OCI-LY1 (cell line): ENCODE data around the gene DUSP14.

Experiments
- H2AFZ ChIP-seq: fragments of 200-600 bp; sonication (generic), shearing (Covaris generic); 2 replicates; pipeline ENCODE4 v1.6.0; 2014; ENCODE audit warnings: antibody characterized with exemption, mild to moderate bottlenecking, low read length
- H3F3A ChIP-seq: fragments of 200-600 bp; sonication (generic), shearing (Covaris generic); 2 replicates; pipeline ENCODE4 v1.6.0; 2014; ENCODE audit warnings: mild to moderate bottlenecking, antibody characterized with exemption, low read length, moderate library complexity; ENCODE audit not compliant: insufficient read depth
- H3K27ac ChIP-seq: fragments of 200-600 bp; sonication (generic); 2 replicates; pipeline ENCODE4 v1.5.1; 2014; ENCODE audit warnings: low read length, mixed run types, mild to moderate bottlenecking, low read depth; ENCODE audit not compliant: poor library complexity, severe bottlenecking
- H3K27me3 ChIP-seq: fragments of 200-600 bp; sonication (generic); 2 replicates; pipeline ENCODE4 v1.6.0; 2014; ENCODE audit warnings: antibody characterized with exemption, mild to moderate bottlenecking, low read length, moderate library complexity; ENCODE audit not compliant: insufficient read depth
- H3K36me3 ChIP-seq: fragments of 200-600 bp; sonication (generic); 2 replicates; pipeline ENCODE4 v1.6.1; 2014; ENCODE audit warnings: mild to moderate bottlenecking, antibody characterized with exemption, low read length, moderate library complexity, mixed read lengths; ENCODE audit not compliant: insufficient read depth
- H3K4me1 ChIP-seq: fragments of 200-600 bp; sonication (generic); 2 replicates; pipeline ENCODE4 v1.5.1; 2014; ENCODE audit warnings: mild to moderate bottlenecking, low read length, moderate library complexity; ENCODE audit not compliant: insufficient read depth, severe bottlenecking
- H3K4me2 ChIP-seq: fragments of 200-600 bp; sonication (generic), shearing (Covaris generic); 2 replicates; pipeline ENCODE4 v1.6.1; 2014; ENCODE audit warnings: low read length
- H3K4me3 ChIP-seq: fragments of 200-600 bp; sonication (generic); 2 replicates; pipeline ENCODE4 v1.5.1; 2014; ENCODE audit warnings: low read length, low read depth, mild to moderate bottlenecking, mixed read lengths; ENCODE audit not compliant: poor library complexity, severe bottlenecking
- H3K79me2 ChIP-seq: fragments of 200-600 bp; shearing (Covaris generic); 2 replicates; pipeline ENCODE4 v1.6.1; 2016; ENCODE audit warnings: mixed run types, low read length, mixed read lengths; ENCODE audit not compliant: insufficient read depth
- H3K9ac ChIP-seq: fragments of 200-600 bp; sonication (generic), shearing (Covaris generic); 2 replicates; pipeline ENCODE4 v1.6.1; 2014; ENCODE audit warnings: mild to moderate bottlenecking, low read length, mixed read lengths
- H3K9me2 ChIP-seq: fragments of 200-600 bp; sonication (generic), shearing (Covaris generic); 2 replicates; pipeline ENCODE4 v1.6.1; 2014; ENCODE audit warnings: low read depth, mild to moderate bottlenecking, low read length, mixed read lengths
- H3K9me3 ChIP-seq: fragments of 200-600 bp; shearing (Covaris generic); 2 replicates; pipeline ENCODE4 v1.6.1; 2014; ENCODE audit warnings: low read length, mixed read lengths
- H4K20me1 ChIP-seq: fragments of 200-600 bp; sonication (generic), shearing (Covaris generic); 2 replicates; pipeline ENCODE4 v1.6.0; 2016; ENCODE audit warnings: mild to moderate bottlenecking, low read length; ENCODE audit not compliant: insufficient read depth
- CTCF ChIP-seq: fragments of 200-600 bp; sonication (generic), shearing (Covaris generic); IDR thresholded peaks from 2 replicates; pipeline ENCODE4 v1.5.1; 2017; ENCODE audit warnings: mild to moderate bottlenecking, antibody characterized with exemption, low read length, moderate library complexity, mixed read lengths
- EZH2 ChIP-seq: fragments of 200-600 bp; sonication (generic), shearing (Covaris generic); IDR thresholded peaks from 2 replicates; pipeline ENCODE4 v1.8.0; 2017; ENCODE audit warnings: borderline replicate concordance, mixed run types, mild to moderate bottlenecking, antibody characterized with exemption, low read length, moderate library complexity, mixed read lengths

DUSP14 gene

DNA sequence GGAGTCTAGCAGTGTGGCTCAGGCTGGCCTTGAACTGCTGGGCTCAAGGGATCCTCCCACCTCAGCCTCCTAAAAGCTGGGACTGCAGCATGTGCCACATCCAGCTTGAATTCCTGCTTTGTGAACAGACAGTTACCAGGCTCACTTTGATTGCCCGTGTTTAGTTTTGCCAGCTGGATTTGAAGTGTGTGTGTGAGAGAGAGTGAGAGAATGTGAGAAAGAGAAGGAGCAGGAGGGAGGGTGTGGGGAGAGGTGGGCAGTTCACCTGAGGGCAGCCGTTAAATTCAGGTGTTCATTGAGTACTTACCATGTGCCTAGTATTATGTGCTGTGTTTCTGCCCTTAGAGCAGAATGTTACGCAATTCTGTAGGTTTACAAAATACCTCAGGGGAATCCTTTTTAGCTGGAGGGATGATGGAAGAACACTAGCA lies 4.7 kb downstream of the DUSP14 start:
- Histone ChIP-seq H3K9me2 (no peaks in the 10 kb centered on the region), H3K27ac (no peak overlapping the region), H3K27me3 (no peaks in the 10 kb centered on the region), H4K20me1 (no peaks in the 10 kb centered on the region), H3F3A (no peaks in the 10 kb centered on the region), H3K9me3 (no peaks in the 10 kb centered on the region), H3K4me3 (no peak overlapping the region), H3K9ac (no peak overlapping the region), H3K4me1 (peaks cover 37% of the 10 kb centered on the region), H2AFZ (no peak overlapping the region), H3K79me2 (peaks cover 17% of the 10 kb centered on the region), H3K36me3 (no peaks in the 10 kb centered on the region), H3K4me2 (no peak overlapping the region)
- TF ChIP-seq CTCF (no peak), EZH2 (no peak)

- no peaks in the 10 kb centered on the region for H3K27me3 ChIP-seq
- peaks cover 17% of the 10 kb centered on the region for H3K79me2 ChIP-seq
- H2AFZ ChIP-seq, result no peak overlapping the region
- no peak overlapping the region for H3K9ac ChIP-seq
- no peaks in the 10 kb centered on the region for H3F3A ChIP-seq
- no peak overlapping the region for H3K4me3 ChIP-seq
- H3K9me3 ChIP-seq, result no peaks in the 10 kb centered on the region
- TF ChIP-seq CTCF (no peak), EZH2 (no peak)
- H4K20me1 ChIP-seq, result no peaks in the 10 kb centered on the region
- H3K4me2 ChIP-seq, result no peak overlapping the region
- H3K4me1 ChIP-seq, result peaks cover 37% of the 10 kb centered on the region
- no peaks in the 10 kb centered on the region for H3K36me3 ChIP-seq
- H3K9me2 ChIP-seq, result no peaks in the 10 kb centered on the region
- H3K27ac ChIP-seq, result no peak overlapping the region
Observed at GRCh38 chr17:37494971-37495370, 5.3 kb downstream of the DUSP14 start.

GRCh38 chr17:37500378-37500777 lies 10.7 kb downstream of the DUSP14 start:
- Histone ChIP-seq H3K36me3 (no peaks in the 10 kb centered on the region), H4K20me1 (no peaks in the 10 kb centered on the region), H3K79me2 (0 out of 2 replicates have a peak, but pooled peaks cover under 1% of the 10 kb centered on the region), H3K27me3 (no peaks in the 10 kb centered on the region), H3K9me2 (no peaks in the 10 kb centered on the region), H3K9me3 (no peaks in the 10 kb centered on the region), H3K4me2 (no peak overlapping the region), H3K4me1 (no peaks in the 10 kb centered on the region), H2AFZ (no peak overlapping the region), H3F3A (no peaks in the 10 kb centered on the region), H3K4me3 (no peak overlapping the region), H3K9ac (no peak overlapping the region), H3K27ac (no peak overlapping the region)
- TF ChIP-seq EZH2 (no peak), CTCF (no peak)
